WTC11 (cell line): ENCODE measurements around the gene BEND3. TPM values are rescaled to one million over a fixed set of nuclear protein-coding genes. Genes with fewer than 3 reads are reported as not detected.
"Not testable (repeated sequence)": the region's sequence is repeated elsewhere in the genome, so short reads cannot be mapped to it uniquely, and the experiment has no call there.

Source experiments
- ATAC-seq: fragments of 200-7000 bp; cut with Tn5 transposase; 2 replicates; pipeline ENCODE4 v1.10.0; 2021; ENCODE audit warnings: mild to moderate bottlenecking, moderate library complexity
- Bru-seq: library from RNA; stranded (reverse); fragments of 400-500 nt; gene quantifications from one replicate; lab custom pipeline; 2021; lab: Mats Ljungman, UMichigan
- CTCF ChIA-PET: fragments of 300-600 bp; sonication (Branson Sonifier 250); formaldehyde crosslinking; loops from one replicate; lab custom pipeline; 2021; ENCODE audit warnings: antibody characterized with exemption; lab: Charles Lee
- POLR2A ChIA-PET: fragments of 350-600 bp; sonication (Branson Sonifier 250); formaldehyde crosslinking; loops from one replicate; lab custom pipeline; 2021; ENCODE audit warnings: antibody characterized with exemption; lab: Charles Lee
- DNase-seq: peaks from one replicate; pipeline ENCODE4 v3.0.0; 2021; ENCODE audit warnings: low spot score
- H3K27ac Mint-ChIP-seq: 2 replicates; pipeline ENCODE4 v1.8.0; 2021; ENCODE audit warnings: mixed read lengths
- H3K27me3 Mint-ChIP-seq: 2 replicates; pipeline ENCODE4 v1.8.0; 2021; ENCODE audit warnings: low read depth, mild to moderate bottlenecking, moderate library complexity, mixed read lengths
- H3K36me3 Mint-ChIP-seq: 2 replicates; pipeline ENCODE4 v1.8.0; 2021; ENCODE audit warnings: mixed read lengths
- H3K4me1 Mint-ChIP-seq: 2 replicates; pipeline ENCODE4 v1.8.0; 2022; ENCODE audit warnings: mixed read lengths
- H3K4me3 Mint-ChIP-seq: 2 replicates; pipeline ENCODE4 v1.8.0; 2021; ENCODE audit warnings: mild to moderate bottlenecking, moderate library complexity, mixed read lengths
- H3K9me3 Mint-ChIP-seq: 2 replicates; pipeline ENCODE4 v1.8.0; 2021; ENCODE audit warnings: mixed read lengths
- ATF1 ChIP-seq: sonication (generic); formaldehyde crosslinking; IDR thresholded peaks from 2 replicates; pipeline ENCODE4 v1.8.1; 2023; ENCODE audit warnings: mild to moderate bottlenecking, moderate library complexity, missing genetic modification reagents
- CTCF ChIP-seq: fragments of 200-600 bp; IDR thresholded peaks from 2 replicates; pipeline ENCODE4 v1.8.0; 2022; ENCODE audit warnings: antibody characterized with exemption
- E2F4 ChIP-seq: sonication (generic); formaldehyde crosslinking; IDR thresholded peaks from 2 replicates; pipeline ENCODE4 v1.8.1; 2022; ENCODE audit warnings: low read depth, mild to moderate bottlenecking, moderate library complexity, missing genetic modification reagents, borderline replicate concordance
- ERG ChIP-seq: fragments of 250-450 bp; sonication (Bioruptor Pico); IDR thresholded peaks from 2 replicates; pipeline ENCODE4 v1.8.0; 2021; ENCODE audit warnings: mild to moderate bottlenecking
- SOX15 ChIP-seq: fragments of 250-450 bp; sonication (Bioruptor Pico); IDR thresholded peaks from 2 replicates; pipeline ENCODE4 v1.9.0; 2021; ENCODE audit warnings: mild to moderate bottlenecking
- TP53 ChIP-seq: sonication (generic); formaldehyde crosslinking; IDR thresholded peaks from 2 replicates; pipeline ENCODE4 v1.8.1; 2023; ENCODE audit warnings: mild to moderate bottlenecking, missing genetic modification reagents
- USF2 ChIP-seq: sonication (generic); formaldehyde crosslinking; IDR thresholded peaks from 2 replicates; pipeline ENCODE4 v1.8.1; 2023; ENCODE audit warnings: mild to moderate bottlenecking, missing genetic modification reagents, moderate library complexity
- ZBTB21 ChIP-seq: sonication (generic); formaldehyde crosslinking; IDR thresholded peaks from 2 replicates; pipeline ENCODE4 v1.8.1; 2023; ENCODE audit warnings: mild to moderate bottlenecking, missing genetic modification reagents, borderline replicate concordance
- ZNF425 ChIP-seq: fragments of 250-450 bp; sonication (Bioruptor Pico); conservative IDR thresholded peaks from 2 replicates; pipeline ENCODE4 v1.9.0; 2021; ENCODE audit warnings: mild to moderate bottlenecking
- ZNF532 ChIP-seq: fragments of 250-450 bp; sonication (Bioruptor Pico); IDR thresholded peaks from 2 replicates; pipeline ENCODE4 v1.9.0; 2021; ENCODE audit warnings: mild to moderate bottlenecking, borderline replicate concordance
- ZNF671 ChIP-seq: fragments of 250-450 bp; sonication (Bioruptor Pico); IDR thresholded peaks from 2 replicates; pipeline ENCODE4 v1.8.0; 2021; ENCODE audit warnings: mild to moderate bottlenecking
- long read RNA-seq, 3 experiments: library from RNA in 1 of 3; library from capped mRNA in 1 of 3; library from polyadenylated mRNA in 1 of 3; unstranded in 2 of 3; stranded (forward) in 1 of 3; transcript quantifications; one replicate each; pipeline ENCODE4 v2.0.0, GENCODE V29; 2021
- total RNA-seq: library from RNA; stranded (reverse); gene quantifications from 3 replicates; pipeline ENCODE4 v1.2.3, GENCODE V29; 2021

Gene BEND3
- 25.4 to 33.8 TPM (median 33.3 TPM) in 3 replicates for total RNA-seq
- Bru-seq, nascent RNA, result percentile 69 among the genes with signal in this experiment
- long read RNA-seq, experiment 1, full-length matches to known transcripts, result 58 of 138 reads
- long read RNA-seq, experiment 1, partial matches to known transcripts, result 68 of 138 reads
- long read RNA-seq, experiment 1, other reads (novel, unspliced or antisense), result 12 of 138 reads
- long read RNA-seq, experiment 2, full-length matches to known transcripts, result 5 of 34 reads
- long read RNA-seq, experiment 2, partial matches to known transcripts, result 1 of 34 reads
- long read RNA-seq, experiment 2, other reads (novel, unspliced or antisense), result 28 of 34 reads
- long read RNA-seq, experiment 3, partial matches to known transcripts, result 0 of 1 reads
- long read RNA-seq, experiment 3, other reads (novel, unspliced or antisense), result 1 of 1 reads

- Mint-ChIP-seq H3K4me1 (peaks cover 49% of the 10 kb centered on the region), H3K27me3 (no peaks in the 10 kb centered on the region), H3K9me3 (no peaks in the 10 kb centered on the region), H3K4me3 (peak within 1 kb of the TSS; percentile 72), H3K36me3 (peaks cover 8% of the 10 kb centered on the region; the same call in 1 of the 2 replicates), H3K27ac (peak within 1 kb of the TSS; percentile 96)
- CTCF ChIA-PET, result interaction anchor here (0.9 to 2.2 kb wide), 9 partner anchors 9 to 754 kb away, joined by 3 to 12 read pairs (median 4); partner anchors contain the start of genes CRYBG1 and PDSS2
- TF ChIP-seq SOX15 (CRISPR knock-in tag), result no peak
- no peak for TF ChIP-seq ZBTB21 (CRISPR knock-in tag)
- 0 out of 2 replicates have a peak, but pooled peaks have one; percentile 52 for TF ChIP-seq ZNF425 (CRISPR knock-in tag)
- no peak for TF ChIP-seq ATF1 (CRISPR knock-in tag)
- TF ChIP-seq TP53, result 0 out of 2 replicates have a peak, but pooled peaks have one; percentile 54
- 0 out of 2 replicates have a peak, but pooled peaks have one; percentile 59 for TF ChIP-seq ZNF671 (CRISPR knock-in tag)
- peak; percentile 1 for ATAC-seq
- DNase-seq, result peak; percentile 52
- POLR2A ChIA-PET, result interaction anchor here (1.0 to 1.9 kb wide), 5 partner anchors 9 to 345 kb away, joined by 4 to 11 read pairs (median 6); partner anchors contain the start of gene PDSS2
Measured at GRCh38 chr6:107114926-107115694, at the start of gene BEND3. Gene BEND3, minus strand, starts transcription at chr6:107115515. Its CDS starts 16,230 bp downstream, at chr6:107099285.

- H3K27me3 Mint-ChIP-seq, H3K36me3 Mint-ChIP-seq, ATAC-seq, H3K27ac Mint-ChIP-seq, H3K9me3 Mint-ChIP-seq, DNase-seq, CTCF ChIA-PET, H3K4me3 Mint-ChIP-seq, POLR2A ChIA-PET: not testable (repeated sequence)
- peaks cover 13% of the 10 kb centered on the region for H3K4me1 Mint-ChIP-seq
Measured at GRCh38 chr6:107164299-107164698, 49.0 kb upstream of the BEND3 start.

GRCh38 chr6:107161521-107161920 is 46.2 kb upstream of the BEND3 start:
- TF ChIP-seq ZNF532 (CRISPR knock-in tag) (no peak), E2F4 (CRISPR knock-in tag) (no peak), SOX15 (CRISPR knock-in tag) (no peak), ERG (CRISPR knock-in tag) (no peak), CTCF (no peak), USF2 (CRISPR knock-in tag) (no peak)
- no peak for ATAC-seq
- no peaks in the 10 kb centered on the region; the same call in 1 of the 2 replicates for H3K9me3 Mint-ChIP-seq
- ChIA-PET CTCF (no interaction called here), POLR2A (interaction anchor here (0.7 kb wide), 1 partner anchor 55 kb away, joined by 6 read pairs; no protein-coding TSS in a partner anchor)
- H3K36me3 Mint-ChIP-seq, result no peaks in the 10 kb centered on the region
- H3K27me3 Mint-ChIP-seq, result no peaks in the 10 kb centered on the region
- H3K4me3 Mint-ChIP-seq, result no peak overlapping the region
- H3K4me1 Mint-ChIP-seq, result peaks cover 13% of the 10 kb centered on the region
- no peak for DNase-seq
- no peak overlapping the region; the same call in 1 of the 2 replicates for H3K27ac Mint-ChIP-seq
